Aorta (tissue), 5 donors: ENCODE measurements around the gene TMEM139. TPM values are rescaled to one million over a fixed set of nuclear protein-coding genes. Genes with fewer than 3 reads are reported as not detected.

ENCODE experiments used
- ATAC-seq: fragments of 200-7000 bp; cut with Tn5 transposase; one replicate; pipeline ENCODE4 v1.9.1; 2022; ENCODE audit warnings: moderate library complexity; ENCODE audit not compliant: low FRiP score
- DNase-seq, 2 donors: peaks; one replicate each; pipeline ENCODE4 v3.0.0-alpha.2; 2020
- H3K27ac ChIP-seq, 2 donors: one replicate each; pipeline ENCODE4 v1.5.1; 2013; ENCODE audit warnings: low read length in 2 of 2, mild to moderate bottlenecking in 2 of 2, moderate library complexity in 2 of 2, control low read depth in 1 of 2, inconsistent platforms in 1 of 2, low read depth in 1 of 2
- H3K27me3 ChIP-seq, 2 donors: one replicate each; pipeline ENCODE4 v1.6.1; 2013; ENCODE audit warnings: control low read depth in 1 of 2, low read length in 1 of 2, mild to moderate bottlenecking in 1 of 2, moderate library complexity in 1 of 2; ENCODE audit not compliant: insufficient read depth in 2 of 2, control insufficient read depth in 1 of 2
- H3K36me3 ChIP-seq, 2 donors: one replicate each; pipeline ENCODE4 v1.6.1; 2013; ENCODE audit warnings: control low read depth in 1 of 2, low read length in 1 of 2, mild to moderate bottlenecking in 1 of 2; ENCODE audit not compliant: insufficient read depth in 2 of 2, control insufficient read depth in 1 of 2
- H3K4me1 ChIP-seq, 2 donors: one replicate each; pipeline ENCODE4 v1.6.1; 2013; ENCODE audit warnings: low read length in 2 of 2, control low read depth in 1 of 2, mild to moderate bottlenecking in 1 of 2, moderate library complexity in 1 of 2; ENCODE audit not compliant: insufficient read depth in 2 of 2, control insufficient read depth in 1 of 2
- H3K4me3 ChIP-seq, 2 donors: one replicate each; pipeline ENCODE4 v1.5.1; 2013; ENCODE audit warnings: low read length in 2 of 2, control low read depth in 1 of 2, mild to moderate bottlenecking in 1 of 2
- H3K9me3 ChIP-seq: one replicate; pipeline ENCODE4 v1.6.1; 2013; ENCODE audit warnings: mild to moderate bottlenecking, low read length; ENCODE audit not compliant: control insufficient read depth
- WGBS, 2 donors: extraction: QIAGEN DNeasy Blood & Tissue Kit; methylation state at CpG; one replicate each; pipeline ENCODE4 v1.1.7; 2013; 5-methylcytosine and 5-hydroxymethylcytosine counted together
- intact Hi-C, 2 donors: fragments of 100-400 bp; cut with DNase I; formaldehyde crosslinking; loops; one replicate each; pipeline versions ENCODE4 v1.14.2 to v1.15.0; 2022
- long read RNA-seq, 2 donors: library from polyadenylated mRNA; unstranded; transcript quantifications; one replicate each; pipeline ENCODE4 v2.0.0, GENCODE V29; 2020 to 2021
- polyA plus RNA-seq, 2 donors: library from polyadenylated mRNA; stranded (reverse); fragments of 200-250 nt; gene quantifications; one replicate each; pipeline ENCODE4 v1.2.3, GENCODE V29; 2013
- total RNA-seq, 2 donors: library from RNA; stranded (reverse); fragmentation: NEBNext Ultra II Directional; extraction: Animal tissue kit (Norgen Biotek cat#: 25700); gene quantifications; one replicate each; pipeline ENCODE4 v1.2.1, GENCODE V29; 2021
- donor health status: healthy with polysubstance abuse.
- donor health status: Bipolar disorder and iron deficiency.
- donor health status: DM: no; HTN: no; CAD: no.
- donor health status: DM: no; HTN: no; CAD: no.
- donor health status: DM: yes; HTN: yes; CAD: no.

The TMEM139 gene
- total RNA-seq, result 1 to 10 TPM in 1 of 2 donors, under 1 TPM in 1; 0.32 to 1.2 TPM
- 10 to 100 TPM in 1 of 2 donors, under 1 TPM in 1; 0.10 to 17.3 TPM for polyA plus RNA-seq
- long read RNA-seq, donor 1, result 0 reads
- long read RNA-seq, donor 2, result 0 reads

GRCh38 chr7:143284591-143285469 is at the start of gene TMEM139:
TSS of gene TMEM139 (plus strand) at chr7:143284958. CDS start at chr7:143285958, 1,000 bp downstream.
- Histone ChIP-seq H3K27me3 (no peaks in the 10 kb centered on the region), H3K4me1 (no peaks in the 10 kb centered on the region), H3K4me3 (no peak within 1 kb of the TSS)

GRCh38 chr7:143235561-143235960 is 49.2 kb upstream of the TMEM139 start:
- intact Hi-C loops, result no loop called here
- WGBS, 2 donors, result 17 to 24% methylated on average over 1 of the region's 1 CpG
- no peaks in the 10 kb centered on the region for H3K36me3 ChIP-seq

More at GRCh38 chr7:143284591-143285469, at the start of gene TMEM139:
- ATAC-seq, result no peak
- Histone ChIP-seq H3K27ac (no peak within 1 kb of the TSS), H3K9me3 (no peaks in the 10 kb centered on the region), H3K36me3 (no peaks in the 10 kb centered on the region)
- 61 to 70% methylated on average over 17 to 19 of the region's 19 CpGs for WGBS, 2 donors
- intact Hi-C loops, result no loop called here
- no peak for DNase-seq

GRCh38 chr7:143236408-143236990 is 48.3 kb upstream of the TMEM139 start:
- Histone ChIP-seq H3K27ac (no peak overlapping the region), H3K36me3 (no peaks in the 10 kb centered on the region), H3K27me3 (no peaks in the 10 kb centered on the region), H3K4me3 (no peak overlapping the region), H3K4me1 (no peaks in the 10 kb centered on the region), H3K9me3 (no peaks in the 10 kb centered on the region)
- intact Hi-C loops, result no loop called here
- no peak for DNase-seq
- WGBS, 2 donors, result 75 to 78% methylated on average over 3 of the region's 3 CpGs
- no peak for ATAC-seq

More at GRCh38 chr7:143235561-143235960, 49.2 kb upstream of the TMEM139 start:
- DNase-seq (no peak), ATAC-seq (no peak)
- Histone ChIP-seq H3K9me3 (no peaks in the 10 kb centered on the region), H3K4me1 (no peaks in the 10 kb centered on the region), H3K27ac (no peak overlapping the region), H3K27me3 (no peaks in the 10 kb centered on the region), H3K4me3 (no peak overlapping the region)

- ATAC-seq (no peak), DNase-seq (no peak)
- Histone ChIP-seq H3K4me1 (no peaks in the 10 kb centered on the region), H3K9me3 (no peaks in the 10 kb centered on the region), H3K4me3 (no peak overlapping the region), H3K27me3 (no peaks in the 10 kb centered on the region), H3K27ac (no peak overlapping the region), H3K36me3 (no peaks in the 10 kb centered on the region)
- intact Hi-C loops, result no loop called here
These were observed 47.4 kb upstream of the TMEM139 start for GRCh38 chr7:143237366-143237765.

- DNase-seq (no peak), ATAC-seq (no peak)
- intact Hi-C loops, result no loop called here
- Histone ChIP-seq H3K9me3 (no peaks in the 10 kb centered on the region), H3K27ac (no peak overlapping the region), H3K36me3 (no peaks in the 10 kb centered on the region), H3K27me3 (no peaks in the 10 kb centered on the region), H3K4me1 (no peaks in the 10 kb centered on the region), H3K4me3 (no peak overlapping the region)
- WGBS, 2 donors, result 86 to 96% methylated on average over 1 of the region's 1 CpG
These were observed 46.3 kb upstream of the TMEM139 start for GRCh38 chr7:143238289-143238980.

- H3K9me3 ChIP-seq, result no peaks in the 10 kb centered on the region
- ATAC-seq (no peak), DNase-seq (no peak)
- H3K4me3 ChIP-seq, result no peak overlapping the region
- no peaks in the 10 kb centered on the region for H3K4me1 ChIP-seq
- H3K27me3 ChIP-seq, result no peaks in the 10 kb centered on the region
- H3K27ac ChIP-seq, result no peak overlapping the region
- intact Hi-C loops, result loop anchor here (2.0 to 10.0 kb wide), 4 partner anchors 62 to 265 kb away; no protein-coding TSS in a partner anchor
- no peaks in the 10 kb centered on the region for H3K36me3 ChIP-seq
These were observed 44.9 kb upstream of the TMEM139 start for GRCh38 chr7:143239813-143240212.

- Histone ChIP-seq H3K27me3 (no peaks in the 10 kb centered on the region), H3K27ac (no peak overlapping the region), H3K9me3 (no peaks in the 10 kb centered on the region), H3K4me3 (no peak overlapping the region), H3K4me1 (no peaks in the 10 kb centered on the region), H3K36me3 (no peaks in the 10 kb centered on the region)
- whole genome bisulfite sequencing, 2 donors, result 13 to 14% methylated on average over 9 of the region's 9 CpGs
- peak in 1 of 2 donors; percentile 70 for DNase-seq
- peak; percentile 92 for ATAC-seq
- intact Hi-C loops, result loop anchor here (2.0 to 10.0 kb wide), 4 partner anchors 62 to 264 kb away; no protein-coding TSS in a partner anchor
These were observed 44.2 kb upstream of the TMEM139 start for GRCh38 chr7:143240291-143241168.

GRCh38 chr7:143242306-143242705 is 42.5 kb upstream of the TMEM139 start:
- WGBS, 2 donors, result 89% methylated on average over 11 of the region's 11 CpGs
- Histone ChIP-seq H3K27ac (no peak overlapping the region), H3K9me3 (no peaks in the 10 kb centered on the region), H3K27me3 (no peaks in the 10 kb centered on the region), H3K36me3 (no peaks in the 10 kb centered on the region), H3K4me1 (no peaks in the 10 kb centered on the region), H3K4me3 (no peak overlapping the region)
- DNase-seq (no peak), ATAC-seq (no peak)
- intact Hi-C loops, result loop anchor here (2.0 to 10.0 kb wide), 3 partner anchors 60 to 262 kb away; no protein-coding TSS in a partner anchor
